K562 (cell line): Measurements from ENCODE around the gene ADAT2. TPM values are rescaled to one million over a fixed set of nuclear protein-coding genes. Genes with fewer than 3 reads are reported as not detected.
A peak's percentile ranks its signal among the peaks of the same experiment; 100 is the strongest.

ENCODE experiments used
- BRF2 ChIP-seq: IDR thresholded peaks from 3 replicates; pipeline ENCODE4 v1.6.1; 2011; ENCODE audit warnings: borderline replicate concordance, mild to moderate bottlenecking; ENCODE audit not compliant: insufficient read length, insufficient read depth
- CBX8 ChIP-seq: fragments of 200-600 bp; sonication (generic); IDR thresholded peaks from 2 replicates; pipeline ENCODE4 v1.6.1; 2012; ENCODE audit warnings: borderline replicate concordance, mixed run types, low read depth, mild to moderate bottlenecking, moderate library complexity, mixed read lengths, low read length, control low read depth, inconsistent platforms; ENCODE audit not compliant: poor library complexity, severe bottlenecking; ENCODE audit errors: extremely low read depth
- FOXO4 ChIP-seq: fragments of 450-650 bp; formaldehyde crosslinking; IDR thresholded peaks from 2 replicates; pipeline ENCODE4 v1.4.0; 2020; ENCODE audit warnings: mild to moderate bottlenecking, moderate library complexity
- GTF2A2 ChIP-seq: IDR thresholded peaks from 2 replicates; pipeline ENCODE4 v1.6.1; 2016; ENCODE audit warnings: mild to moderate bottlenecking, missing genetic modification characterization, missing compliant biosample characterization
- HNRNPLL ChIP-seq: fragments of 200-400 bp; formaldehyde crosslinking; IDR thresholded peaks from 2 replicates; pipeline ENCODE4 v1.6.1; 2017; ENCODE audit warnings: low read length, low read depth, mild to moderate bottlenecking; ENCODE audit not compliant: poor library complexity, severe bottlenecking
- HSF4 ChIP-seq: fragments of 250-450 bp; sonication (Bioruptor Pico); IDR thresholded peaks from 2 replicates; pipeline ENCODE4 v2.1.2; 2022; ENCODE audit warnings: mild to moderate bottlenecking, moderate library complexity, borderline replicate concordance
- KAT7 ChIP-seq: sonication (generic); formaldehyde crosslinking; IDR thresholded peaks from 2 replicates; pipeline ENCODE4 v1.8.0; 2022; ENCODE audit warnings: missing genetic modification reagents, mild to moderate bottlenecking, borderline replicate concordance
- MTA1 ChIP-seq: fragments of 450-650 bp; IDR thresholded peaks from 2 replicates; pipeline ENCODE4 v1.6.1; 2017; ENCODE audit warnings: borderline replicate concordance
- NELFE ChIP-seq: IDR thresholded peaks from 2 replicates; pipeline ENCODE4 v1.6.1; 2011; ENCODE audit warnings: mild to moderate bottlenecking; ENCODE audit not compliant: insufficient read depth, insufficient read length
- PCBP1 ChIP-seq: fragments of 200-400 bp; formaldehyde crosslinking; IDR thresholded peaks from 2 replicates; pipeline ENCODE4 v1.6.1; 2018; ENCODE audit warnings: mild to moderate bottlenecking, low read depth, low read length; ENCODE audit not compliant: poor library complexity, severe bottlenecking
- PHB ChIP-seq: fragments of 250-450 bp; sonication (Bioruptor Pico); IDR thresholded peaks from 2 replicates; pipeline ENCODE4 v1.5.0; 2021
- POLR2AphosphoS5 ChIP-seq: IDR thresholded peaks from 2 replicates; pipeline ENCODE4 v1.6.1; 2011; ENCODE audit warnings: mild to moderate bottlenecking, low read depth, low read length, moderate library complexity; ENCODE audit not compliant: control insufficient read depth, insufficient read depth
- POLR2B ChIP-seq: fragments of 450-650 bp; IDR thresholded peaks from 2 replicates; pipeline ENCODE4 v1.6.1; 2018; ENCODE audit warnings: low read depth; ENCODE audit not compliant: partially characterized antibody
- PRPF4 ChIP-seq: fragments of 200-400 bp; formaldehyde crosslinking; IDR thresholded peaks from one replicate; pipeline ENCODE4 v1.6.1; 2017; ENCODE audit warnings: low read length, low read depth, mild to moderate bottlenecking; ENCODE audit not compliant: insufficient read depth, poor library complexity, severe bottlenecking
- RBFOX2 ChIP-seq: fragments of 200-400 bp; formaldehyde crosslinking; IDR thresholded peaks from 2 replicates; pipeline ENCODE4 v1.6.1; 2017; ENCODE audit warnings: low read depth, mild to moderate bottlenecking, low read length, moderate library complexity
- RUNX1 ChIP-seq: sonication (generic); IDR thresholded peaks from 2 replicates; pipeline ENCODE4 v1.6.1; 2016; ENCODE audit warnings: antibody characterized with exemption, low read depth
- STAT5B ChIP-seq: fragments of 250-450 bp; sonication (Bioruptor Pico); IDR thresholded peaks from 2 replicates; pipeline ENCODE4 v1.8.0; 2021; ENCODE audit warnings: mild to moderate bottlenecking, inconsistent platforms
- TCF7L2 ChIP-seq: fragments of 150-350 bp; IDR thresholded peaks from 2 replicates; pipeline ENCODE4 v1.6.1; 2016; ENCODE audit warnings: low read depth, mild to moderate bottlenecking, low read length, moderate library complexity
- TCFL5 ChIP-seq: fragments of 250-450 bp; sonication (Bioruptor Pico); conservative IDR thresholded peaks from 2 replicates; pipeline ENCODE4 v1.6.1; 2021; ENCODE audit warnings: mild to moderate bottlenecking, moderate library complexity, matching md5 sums
- ZBTB26 ChIP-seq: fragments of 450-650 bp; formaldehyde crosslinking; IDR thresholded peaks from 2 replicates; pipeline ENCODE4 v1.4.0; 2022; ENCODE audit warnings: missing genetic modification characterization
- ZFP30 ChIP-seq: fragments of 250-450 bp; sonication (Bioruptor Pico); IDR thresholded peaks from 2 replicates; pipeline ENCODE4 v1.8.0; 2022; ENCODE audit warnings: moderate library complexity, mild to moderate bottlenecking, inconsistent platforms, borderline replicate concordance
- ZNF197 ChIP-seq: fragments of 200-800 bp; sonication (Bioruptor generic); IDR thresholded peaks from 2 replicates; pipeline ENCODE4 v1.6.1; 2016; ENCODE audit warnings: low read depth, missing genetic modification characterization, missing compliant biosample characterization
- ZNF239 ChIP-seq: fragments of 250-450 bp; sonication (Bioruptor Pico); IDR thresholded peaks from 2 replicates; pipeline ENCODE4 v1.4.0; 2020; ENCODE audit warnings: mild to moderate bottlenecking
- ZNF77 ChIP-seq: fragments of 250-450 bp; sonication (Bioruptor Pico); IDR thresholded peaks from 2 replicates; pipeline ENCODE4 v1.5.0; 2020
- polyA plus RNA-seq, 8 experiments: library from polyadenylated mRNA; depleted of rRNA in 4 of 8; stranded (reverse) in 5 of 8; unstranded in 3 of 8; fragments of >200 nt; fragmentation: Nextera tagmentation in 2 of 8; fragmentation: Illumina TruSeq in 1 of 8; extraction: Ambion mirVana in 2 of 8; extraction: Trizol in 1 of 8; gene quantifications; 2 replicates each; pipeline versions ENCODE4 v1.2.1 to v1.2.3, GENCODE V29; 2011 to 2014; ENCODE audit warnings: inconsistent platforms in 1 of 8, missing spikeins in 1 of 8
- total RNA-seq, 7 experiments: library from RNA; depleted of rRNA in 6 of 7; stranded (reverse); fragments of >200 nt in 6 of 7; fragmentation: Illumina TruSeq in 2 of 7; extraction: Trizol in 2 of 7; gene quantifications; 2 replicates each; pipeline versions ENCODE4 v1.2.1 to v1.2.3, GENCODE V29; 2011 to 2021; ENCODE audit warnings: low replicate concordance in 1 of 7

Gene ADAT2
- total and polyA plus RNA-seq, 9 of the 15 experiments (the other 6 are each of a cell fraction or from before 2014, with no cell fraction given), result 13.0 to 62.5 (median 31.7) TPM

- TF ChIP-seq MTA1 (no peak; the same call in 1 of the 2 replicates), STAT5B (CRISPR knock-in tag) (no peak), PCBP1 (peak; percentile 97), KAT7 (peak; percentile 99), FOXO4 (CRISPR knock-in tag) (no peak), BRF2 (no peak), PHB (CRISPR knock-in tag) (no peak), HSF4 (CRISPR knock-in tag) (no peak), RBFOX2 (peak; percentile 98), ZNF239 (peak; percentile 69; the same call in 1 of the 2 replicates), ZNF197 (CRISPR knock-in tag) (peak; percentile 77; the same call in 1 of the 2 replicates), RUNX1 (no peak), TCF7L2 (0 out of 2 replicates have a peak, but pooled peaks have one; percentile 19), ZNF77 (CRISPR knock-in tag) (no peak), TCFL5 (CRISPR knock-in tag) (no peak), HNRNPLL (peak; percentile 95), ZFP30 (no peak), ZBTB26 (CRISPR knock-in tag) (no peak), NELFE (no peak), GTF2A2 (peak; percentile 90), POLR2B (peak; percentile 80), POLR2AphosphoS5 (peak; percentile 96), PRPF4 (peak; percentile 69), CBX8 (no peak)
Observed at GRCh38 chr6:143450453-143451371, at the start of gene ADAT2, which contains the start of gene PEX3 (continued).
